ENCODE measurements around the gene NPTN.
A peak's percentile ranks its signal among the peaks of the same experiment; 100 is the strongest.
"Not testable (repeated sequence)": the region's sequence is repeated elsewhere in the genome, so short reads cannot be mapped to it uniquely, and the experiment has no call there.

The NPTN gene

GRCh38 chr15:73601451-73602445 is 31.4 kb downstream of the NPTN start:
- DNase-seq (ENCODE audit: low spot score), result peak; percentile 31

- no peak for DNase-seq (ENCODE audit: low spot score)
Measured at GRCh38 chr15:73600413-73601335, 32.5 kb downstream of the NPTN start.

- no peak for DNase-seq (ENCODE audit: low spot score)
Measured at GRCh38 chr15:73599934-73600333, 33.3 kb downstream of the NPTN start.

GRCh38 chr15:73598530-73599160 is 34.5 kb downstream of the NPTN start:
- no peak for DNase-seq (ENCODE audit: low spot score)

- DNase-seq (ENCODE audit: low spot score), result no peak
Measured at GRCh38 chr15:73597036-73597638, 36.1 kb downstream of the NPTN start.

- no peak for DNase-seq (ENCODE audit: low spot score)
Measured at GRCh38 chr15:73596174-73596573, 37.0 kb downstream of the NPTN start.

GRCh38 chr15:73594109-73594508 is 39.1 kb downstream of the NPTN start:
- DNase-seq (ENCODE audit: low spot score), result no peak

- DNase-seq (ENCODE audit: low spot score), result peak; percentile 88
Measured at GRCh38 chr15:73593304-73594074, 39.7 kb downstream of the NPTN start.

GRCh38 chr15:73590263-73590662 is 42.9 kb downstream of the NPTN start:
- DNase-seq (ENCODE audit: low spot score), result no peak

GRCh38 chr15:73589766-73590165 is 43.4 kb downstream of the NPTN start:
- no peak for DNase-seq (ENCODE audit: low spot score)

- DNase-seq (ENCODE audit: low spot score), result no peak
Measured at GRCh38 chr15:73585871-73586654, 47.1 kb downstream of the NPTN start.

- DNase-seq (ENCODE audit: low spot score), result no peak
Measured at GRCh38 chr15:73584699-73585420, 48.3 kb downstream of the NPTN start.

- no peak for DNase-seq (ENCODE audit: low spot score)
Measured at GRCh38 chr15:73583544-73583943, 49.6 kb downstream of the NPTN start.

GRCh38 chr15:73582851-73583379 is 50.3 kb downstream of the NPTN start:
- no peak for DNase-seq (ENCODE audit: low spot score)

GRCh38 chr15:73578026-73578425 is 55.2 kb downstream of the NPTN start:
- DNase-seq (ENCODE audit: low spot score), result no peak

- DNase-seq (ENCODE audit: low spot score), result not testable (repeated sequence)
Measured at GRCh38 chr15:73577593-73577992, 55.6 kb downstream of the NPTN start.

- DNase-seq (ENCODE audit: low spot score), result no peak
Measured at GRCh38 chr15:73575636-73576247, 57.4 kb downstream of the NPTN start.

- DNase-seq (ENCODE audit: low spot score), result no peak
Measured at GRCh38 chr15:73573572-73573971, 59.6 kb downstream of the NPTN start.

Measured in SK-N-DZ (cell line).